Kidney (tissue), 14 donors: ENCODE measurements around the gene ZNF891. TPM values are rescaled to one million over a fixed set of nuclear protein-coding genes. Genes with fewer than 3 reads are reported as not detected.
A peak's percentile ranks its signal among the peaks of the same experiment; 100 is the strongest.

Experiments used
- DNase-seq, 5 donors: peaks; one replicate each; pipeline ENCODE4 v3.0.0-alpha.2; 2013 to 2020
- FAIRE-seq: peaks from 2 replicates; lab custom pipeline; 2012; peaks lifted over from hg19 to GRCh38; lab: Jason Lieb, UNC
- H3K27ac ChIP-seq, 2 donors: one replicate each; pipeline ENCODE4 v1.7.0; 2013; ENCODE audit warnings: low read depth in 2 of 2, low read length in 2 of 2, inconsistent platforms in 1 of 2
- H3K27me3 ChIP-seq: one replicate; pipeline ENCODE4 v1.7.1; 2013; ENCODE audit warnings: low read length, inconsistent platforms; ENCODE audit not compliant: control insufficient read depth, insufficient read depth
- H3K36me3 ChIP-seq, 3 donors: one replicate each; pipeline versions ENCODE4 v1.7.0 to v1.7.1; 2013; ENCODE audit warnings: low read length in 3 of 3, control low read depth in 1 of 3, inconsistent platforms in 1 of 3; ENCODE audit not compliant: insufficient read depth in 3 of 3, control insufficient read depth in 2 of 3
- H3K4me1 ChIP-seq, 3 donors: one replicate each; pipeline versions ENCODE4 v1.7.0 to v1.7.1; 2013; ENCODE audit warnings: low read length in 3 of 3, inconsistent platforms in 1 of 3, low read depth in 1 of 3; ENCODE audit not compliant: control insufficient read depth in 2 of 3, insufficient read depth in 2 of 3
- H3K4me3 ChIP-seq, 3 donors: one replicate each; pipeline versions ENCODE4 v1.7.0 to v1.8.1; 2013; ENCODE audit warnings: low read length in 3 of 3, control low read depth in 1 of 3, inconsistent platforms in 1 of 3
- H3K9ac ChIP-seq, 3 donors: one replicate each; pipeline versions ENCODE4 v1.7.0 to v1.7.1; 2013; ENCODE audit warnings: low read length in 3 of 3, control low read depth in 1 of 3, inconsistent platforms in 1 of 3
- H3K9me3 ChIP-seq, 3 donors: one replicate each; pipeline versions ENCODE4 v1.7.0 to v1.7.1; 2013; ENCODE audit warnings: low read length in 3 of 3, control low read depth in 1 of 3, inconsistent platforms in 1 of 3; ENCODE audit not compliant: control insufficient read depth in 2 of 3, insufficient read depth in 1 of 3
- intact Hi-C: fragments of 100-400 bp; cut with DNase I; formaldehyde crosslinking; loops from one replicate; pipeline ENCODE4 v1.11.1; 2022
- polyA plus RNA-seq: library from polyadenylated mRNA; stranded (reverse); fragments of 350-450 nt; fragmentation: Illumina TruSeq; extraction: RNeasy Lipid Tissue Mini Kit (QIAGEN cat#74804); gene quantifications from one replicate; pipeline ENCODE4 v1.2.3, GENCODE V29; 2014; ENCODE audit warnings: low read depth, low replicate concordance; ENCODE audit not compliant: insufficient read depth
- total RNA-seq: library from RNA; stranded (reverse); fragmentation: NEBNext Ultra II Directional; extraction: Animal tissue kit (Norgen Biotek cat#: 25700); gene quantifications from one replicate; pipeline ENCODE4 v1.2.1, GENCODE V29; 2021
- TF ChIP-seq, protein P1 (sequence below): IDR thresholded peaks from 3 replicates; pipeline ENCODE4 v1.5.1; 2012; ENCODE audit warnings: mild to moderate bottlenecking, moderate library complexity, borderline replicate concordance; ENCODE audit not compliant: insufficient read depth; ENCODE audit errors: extremely low read depth
- donor health status: control.
- donor health status: control.
- donor health status: control.
- donor health status: control.
- donor health status: control.
- donor health status: DM: yes; HTN: yes; CAD: no.
- donor health status: Normal renal cell carcinoma (clear cell type).

Gene ZNF891
- total and polyA plus RNA-seq, 2 donors from 2014 or later = 0.39 to 3.1 TPM

DNA sequence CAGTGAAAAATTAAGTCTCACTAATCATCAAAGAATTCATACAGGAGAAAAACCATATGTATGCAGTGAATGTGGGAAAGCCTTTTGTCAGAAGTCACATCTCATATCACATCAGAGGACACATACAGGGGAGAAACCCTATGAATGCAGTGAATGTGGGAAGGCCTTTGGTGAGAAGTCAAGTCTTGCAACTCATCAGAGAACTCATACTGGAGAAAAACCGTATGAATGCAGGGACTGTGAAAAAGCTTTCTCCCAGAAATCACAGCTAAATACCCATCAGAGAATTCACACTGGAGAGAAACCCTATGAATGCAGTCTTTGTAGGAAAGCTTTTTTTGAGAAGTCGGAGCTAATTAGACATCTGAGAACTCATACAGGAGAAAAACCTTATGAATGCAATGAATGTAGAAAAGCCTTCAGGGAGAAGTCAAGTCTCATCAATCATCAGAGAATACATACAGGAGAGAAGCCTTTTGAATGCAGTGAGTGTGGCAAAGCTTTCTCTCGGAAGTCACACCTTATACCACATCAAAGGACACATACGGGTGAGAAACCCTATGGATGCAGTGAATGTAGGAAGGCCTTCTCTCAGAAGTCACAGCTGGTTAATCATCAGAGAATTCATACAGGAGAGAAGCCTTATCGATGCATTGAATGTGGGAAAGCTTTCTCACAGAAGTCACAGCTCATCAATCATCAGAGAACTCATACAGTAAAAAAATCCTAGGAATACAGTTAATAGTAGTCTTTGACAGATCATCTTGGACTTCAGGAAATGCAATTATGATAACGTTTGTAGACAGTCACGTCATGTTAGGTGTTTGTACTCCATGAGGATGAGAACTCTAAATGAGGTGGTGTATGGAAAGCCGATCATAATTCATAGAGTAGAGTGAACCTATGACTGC lies 71.6 kb downstream of the ZNF891 start:
- intact Hi-C loops = no loop called here
- H3K27me3 ChIP-seq = no peaks in the 10 kb centered on the region
- peaks cover 38 to 85% (median 80%) of the 10 kb centered on the region in 3 donors for H3K9me3 ChIP-seq
- no peak overlapping the region for H3K27ac ChIP-seq
- FAIRE-seq (no peak), DNase-seq (no peak)
- H3K4me1 ChIP-seq = no peaks in the 10 kb centered on the region
- peak overlapping the region; percentile 22 to 40 (median 35) for H3K4me3 ChIP-seq
- TF ChIP-seq, protein P1, sequence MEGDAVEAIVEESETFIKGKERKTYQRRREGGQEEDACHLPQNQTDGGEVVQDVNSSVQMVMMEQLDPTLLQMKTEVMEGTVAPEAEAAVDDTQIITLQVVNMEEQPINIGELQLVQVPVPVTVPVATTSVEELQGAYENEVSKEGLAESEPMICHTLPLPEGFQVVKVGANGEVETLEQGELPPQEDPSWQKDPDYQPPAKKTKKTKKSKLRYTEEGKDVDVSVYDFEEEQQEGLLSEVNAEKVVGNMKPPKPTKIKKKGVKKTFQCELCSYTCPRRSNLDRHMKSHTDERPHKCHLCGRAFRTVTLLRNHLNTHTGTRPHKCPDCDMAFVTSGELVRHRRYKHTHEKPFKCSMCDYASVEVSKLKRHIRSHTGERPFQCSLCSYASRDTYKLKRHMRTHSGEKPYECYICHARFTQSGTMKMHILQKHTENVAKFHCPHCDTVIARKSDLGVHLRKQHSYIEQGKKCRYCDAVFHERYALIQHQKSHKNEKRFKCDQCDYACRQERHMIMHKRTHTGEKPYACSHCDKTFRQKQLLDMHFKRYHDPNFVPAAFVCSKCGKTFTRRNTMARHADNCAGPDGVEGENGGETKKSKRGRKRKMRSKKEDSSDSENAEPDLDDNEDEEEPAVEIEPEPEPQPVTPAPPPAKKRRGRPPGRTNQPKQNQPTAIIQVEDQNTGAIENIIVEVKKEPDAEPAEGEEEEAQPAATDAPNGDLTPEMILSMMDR = no peak
- H3K36me3 ChIP-seq = peaks cover 23 to 33% (median 28%) of the 10 kb centered on the region in 3 donors
- no peak overlapping the region for H3K9ac ChIP-seq

DNA sequence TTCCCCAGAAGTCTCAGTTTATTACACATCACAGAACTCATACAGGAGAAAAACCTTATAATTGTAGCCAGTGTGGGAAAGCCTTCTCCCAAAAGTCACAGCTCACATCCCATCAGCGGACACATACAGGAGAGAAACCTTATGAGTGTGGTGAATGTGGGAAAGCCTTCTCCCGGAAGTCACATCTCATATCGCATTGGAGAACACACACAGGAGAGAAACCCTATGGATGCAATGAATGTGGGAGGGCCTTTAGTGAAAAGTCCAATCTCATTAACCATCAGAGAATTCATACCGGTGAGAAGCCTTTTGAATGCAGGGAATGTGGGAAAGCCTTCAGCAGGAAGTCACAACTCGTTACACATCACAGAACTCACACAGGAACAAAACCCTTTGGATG lies 72.6 kb downstream of the ZNF891 start:
- no peak for FAIRE-seq
- intact Hi-C loops = no loop called here
- H3K9me3 ChIP-seq = peaks cover 36 to 84% (median 76%) of the 10 kb centered on the region in 3 donors
- peak in 1 of 5 donors; percentile 7 for DNase-seq
- H3K4me3 ChIP-seq = peak overlapping the region in 2 of 3 donors; percentile 9 to 15
- no peaks in the 10 kb centered on the region for H3K27me3 ChIP-seq
- H3K36me3 ChIP-seq = peaks cover 32 to 43% (median 38%) of the 10 kb centered on the region in 3 donors
- H3K27ac ChIP-seq = no peak overlapping the region
- no peaks in the 10 kb centered on the region for H3K4me1 ChIP-seq
- TF ChIP-seq, protein P1 = no peak
- no peak overlapping the region for H3K9ac ChIP-seq

Other genes starting within 250 kb of the ZNF891 start
- 37.3 TPM for gene CHFR, start 242.7 kb downstream of the ZNF891 start, total RNA-seq
- gene CHFR, start 242.7 kb downstream of the ZNF891 start, polyA plus RNA-seq = 8.3 TPM
- gene ZNF605, start 174.0 kb downstream of the ZNF891 start, total RNA-seq = 15.2 TPM
- 5.0 TPM for gene ZNF605, start 174.0 kb downstream of the ZNF891 start, polyA plus RNA-seq
- gene ZNF26, start 143.9 kb downstream of the ZNF891 start, total RNA-seq = 16.4 TPM
- 2.9 TPM for gene ZNF26, start 143.9 kb downstream of the ZNF891 start, polyA plus RNA-seq
- gene ZNF84, start 92.8 kb downstream of the ZNF891 start, total RNA-seq = 32.7 TPM
- gene ZNF84, start 92.8 kb downstream of the ZNF891 start, polyA plus RNA-seq = 15.5 TPM
- 20.4 TPM for gene ZNF140, start 49.4 kb downstream of the ZNF891 start, total RNA-seq
- gene ZNF140, start 49.4 kb downstream of the ZNF891 start, polyA plus RNA-seq = 14.1 TPM
- gene ZNF10, start 353 bp upstream of the ZNF891 start, total RNA-seq = 15.1 TPM
- gene ZNF10, start 353 bp upstream of the ZNF891 start, polyA plus RNA-seq = 4.6 TPM
- gene ZNF268, start 51.2 kb upstream of the ZNF891 start, total RNA-seq = 33.4 TPM
- 6.7 TPM for gene ZNF268, start 51.2 kb upstream of the ZNF891 start, polyA plus RNA-seq
- not detected for gene ANHX, start 105.6 kb upstream of the ZNF891 start, total RNA-seq
- gene ANHX, start 105.6 kb upstream of the ZNF891 start, polyA plus RNA-seq = not detected